Liver (tissue), 9 donors: Measurements from ENCODE around the gene SLIT3. TPM values are rescaled to one million over a fixed set of nuclear protein-coding genes. Genes with fewer than 3 reads are reported as not detected.

Experiments
- DNase-seq: peaks from one replicate; pipeline ENCODE4 v3.0.0-alpha.2; 2017; ENCODE audit warnings: low spot score
- H3K27ac ChIP-seq, 2 donors: one replicate each; pipeline ENCODE4 v1.7.0; 2013; ENCODE audit warnings: inconsistent platforms in 2 of 2, low read length in 2 of 2, control low read depth in 1 of 2, low read depth in 1 of 2, mild to moderate bottlenecking in 1 of 2
- H3K27me3 ChIP-seq, 4 donors: one replicate each; pipeline versions ENCODE4 v1.6.1 to v1.7.0; 2013; ENCODE audit warnings: low read length in 3 of 4, inconsistent platforms in 1 of 4, mild to moderate bottlenecking in 1 of 4, moderate library complexity in 1 of 4; ENCODE audit not compliant: control insufficient read depth in 4 of 4, insufficient read depth in 4 of 4
- H3K36me3 ChIP-seq, 4 donors: one replicate each; pipeline versions ENCODE4 v1.6.1 to v1.7.0; 2013; ENCODE audit warnings: low read length in 3 of 4, mild to moderate bottlenecking in 3 of 4, low read depth in 1 of 4, moderate library complexity in 1 of 4; ENCODE audit not compliant: control insufficient read depth in 4 of 4, insufficient read depth in 3 of 4
- H3K4me1 ChIP-seq, 4 donors: one replicate each; pipeline versions ENCODE4 v1.6.1 to v1.7.0; 2013; ENCODE audit warnings: low read length in 3 of 4, mild to moderate bottlenecking in 3 of 4, moderate library complexity in 1 of 4; ENCODE audit not compliant: control insufficient read depth in 4 of 4, insufficient read depth in 4 of 4
- H3K4me3 ChIP-seq, 3 donors: one replicate each; pipeline versions ENCODE4 v1.6.1 to v1.7.0; 2013; ENCODE audit warnings: low read length in 3 of 3, control low read depth in 1 of 3, low read depth in 1 of 3, mild to moderate bottlenecking in 1 of 3
- H3K9ac ChIP-seq, 2 donors: one replicate each; pipeline ENCODE4 v1.7.0; 2013; ENCODE audit warnings: low read length in 2 of 2, mild to moderate bottlenecking in 2 of 2, moderate library complexity in 2 of 2, control low read depth in 1 of 2, low read depth in 1 of 2
- H3K9me3 ChIP-seq, 4 donors: one replicate each; pipeline versions ENCODE4 v1.6.1 to v1.7.0; 2013; ENCODE audit warnings: low read length in 3 of 4; ENCODE audit not compliant: control insufficient read depth in 4 of 4
- CTCF ChIP-seq: fragments of 150-350 bp; IDR thresholded peaks from 2 replicates; pipeline ENCODE4 v1.5.1; 2017; ENCODE audit warnings: improper control_type of control experiment, low read depth, low read length; ENCODE audit not compliant: missing input control
- EGR1 ChIP-seq, 2 donors: IDR thresholded peaks; 2 replicates each; pipeline ENCODE4 v1.6.1; 2016 to 2018; ENCODE audit warnings: antibody characterized with exemption in 2 of 2, low read depth in 2 of 2
- FOXA1 ChIP-seq: IDR thresholded peaks from 2 replicates; pipeline ENCODE4 v1.6.1; 2016; ENCODE audit warnings: antibody characterized with exemption
- FOXA2 ChIP-seq: IDR thresholded peaks from 2 replicates; pipeline ENCODE4 v1.6.1; 2016; ENCODE audit warnings: antibody characterized with exemption
- GABPA ChIP-seq, 2 donors: IDR thresholded peaks in 1 of 2; conservative IDR thresholded peaks in 1 of 2; 2 replicates each; pipeline ENCODE4 v1.6.1; 2016; ENCODE audit warnings: antibody characterized with exemption in 2 of 2, mild to moderate bottlenecking in 1 of 2, moderate library complexity in 1 of 2
- HNF4A ChIP-seq, 2 donors: conservative IDR thresholded peaks; 2 replicates each; pipeline ENCODE4 v1.6.1; 2016; ENCODE audit warnings: antibody characterized with exemption in 2 of 2, mild to moderate bottlenecking in 2 of 2
- HNF4G ChIP-seq: IDR thresholded peaks from 2 replicates; pipeline ENCODE4 v1.6.1; 2016; ENCODE audit warnings: antibody characterized with exemption
- JUND ChIP-seq, 2 donors: IDR thresholded peaks; 2 replicates each; pipeline ENCODE4 v1.6.1; 2016; ENCODE audit warnings: antibody characterized with exemption in 2 of 2
- MAX ChIP-seq: IDR thresholded peaks from 2 replicates; pipeline ENCODE4 v1.6.1; 2016; ENCODE audit warnings: antibody characterized with exemption
- NR2F2 ChIP-seq: IDR thresholded peaks from 2 replicates; pipeline ENCODE4 v1.6.1; 2016; ENCODE audit warnings: antibody characterized with exemption
- RAD21 ChIP-seq, 2 donors: IDR thresholded peaks; 2 replicates each; pipeline ENCODE4 v1.6.1; 2016; ENCODE audit warnings: antibody characterized with exemption in 2 of 2, mild to moderate bottlenecking in 2 of 2
- REST ChIP-seq: IDR thresholded peaks from 2 replicates; pipeline ENCODE4 v1.6.1; 2016; ENCODE audit warnings: antibody characterized with exemption, mild to moderate bottlenecking
- RXRA ChIP-seq, 2 donors: IDR thresholded peaks; 2 replicates each; pipeline ENCODE4 v1.6.1; 2017 to 2018; ENCODE audit warnings: antibody characterized with exemption in 2 of 2, mild to moderate bottlenecking in 1 of 2
- SP1 ChIP-seq: IDR thresholded peaks from 2 replicates; pipeline ENCODE4 v1.6.1; 2018; ENCODE audit warnings: antibody characterized with exemption, mild to moderate bottlenecking
- TAF1 ChIP-seq: conservative IDR thresholded peaks from 2 replicates; pipeline ENCODE4 v1.6.1; 2016; ENCODE audit warnings: antibody characterized with exemption, mild to moderate bottlenecking
- YY1 ChIP-seq: IDR thresholded peaks from 2 replicates; pipeline ENCODE4 v1.6.1; 2016; ENCODE audit warnings: antibody characterized with exemption, mild to moderate bottlenecking
- ZBTB33 ChIP-seq: IDR thresholded peaks from 2 replicates; pipeline ENCODE4 v1.6.1; 2016; ENCODE audit warnings: antibody characterized with exemption
- WGBS: extraction: QIAGEN DNeasy Blood & Tissue Kit; methylation state at CpG from one replicate; pipeline ENCODE4 v1.1.7; 2013; 5-methylcytosine and 5-hydroxymethylcytosine counted together
- polyA plus RNA-seq, 2 donors: library from polyadenylated mRNA; stranded (reverse) in 1 of 2; unstranded in 1 of 2; fragments of 200-250 nt in 1 of 2; fragments of >200 nt in 1 of 2; fragmentation: Nextera tagmentation in 1 of 2; extraction: Ambion mirVana in 1 of 2; gene quantifications; one replicate each; pipeline versions ENCODE4 v1.2.1 to v1.2.3, GENCODE V29; 2013 to 2015
- total RNA-seq, 2 donors: library from RNA; depleted of rRNA; stranded (reverse); fragments of >200 nt; gene quantifications; one replicate each; pipeline ENCODE4 v1.2.3, GENCODE V29; 2014
- TF ChIP-seq, protein P1 (sequence below): IDR thresholded peaks from 2 replicates; pipeline ENCODE4 v1.6.1; 2016; ENCODE audit warnings: antibody characterized with exemption
- donor health status: healthy.
- donor health status: healthy.
- donor health status: healthy.
- donor health status: healthy.
- donor health status: healthy.

The SLIT3 gene
- total and polyA plus RNA-seq, 4 donors: 0.61 to 1.3 (median 0.91) TPM

DNA sequence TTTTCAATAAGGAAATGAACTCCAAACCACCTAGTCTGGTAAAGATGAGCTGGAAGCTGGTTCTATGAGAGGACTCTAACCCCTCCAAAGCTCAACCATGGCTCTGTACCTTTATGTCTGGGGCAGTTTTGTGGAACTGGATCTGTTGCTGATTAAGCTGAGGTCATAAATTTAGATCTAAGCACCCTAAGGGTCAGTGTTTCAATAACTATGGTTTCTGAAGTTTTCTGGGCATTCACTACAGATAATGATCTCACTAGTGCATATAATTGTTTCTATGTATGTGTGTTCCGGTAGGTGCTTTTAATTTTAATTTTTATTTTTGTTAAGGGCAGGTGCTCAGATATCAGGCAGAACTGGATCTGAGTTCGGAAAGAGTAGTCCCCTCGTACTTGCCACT is 463.1 kb downstream of the SLIT3 start:
- DNase-seq: no peak
- 70% methylated on average over 3 of the region's 3 CpGs for WGBS
- Histone ChIP-seq H3K9me3 (no peaks in the 10 kb centered on the region), H3K36me3 (no peaks in the 10 kb centered on the region), H3K27ac (no peak overlapping the region), H3K4me1 (no peaks in the 10 kb centered on the region), H3K27me3 (peaks cover 0 to 6% (median 0%) of the 10 kb centered on the region in 4 donors), H3K9ac (no peak overlapping the region), H3K4me3 (no peak overlapping the region)
- TF ChIP-seq REST (no peak), TAF1 (no peak), JUND (IDR thresholded peaks at IDR 0.05) (no peak), FOXA2 (no peak), RXRA (IDR thresholded peaks at IDR 0.05) (no peak), EGR1 (IDR thresholded peaks at IDR 0.05; ENCODE audit: low read depth in 2 of 2) (no peak), HNF4G (no peak), NR2F2 (no peak), SP1 (no peak), MAX (no peak), HNF4A (conservative IDR thresholded peaks at IDR 0.05) (no peak), YY1 (no peak), RAD21 (IDR thresholded peaks at IDR 0.05) (no peak), CTCF (no peak), ZBTB33 (no peak), GABPA (IDR thresholded peaks at IDR 0.05 in 1 of 2, conservative IDR thresholded peaks at IDR 0.05 in 1 of 2) (no peak), FOXA1 (no peak)
- TF ChIP-seq, protein P1, sequence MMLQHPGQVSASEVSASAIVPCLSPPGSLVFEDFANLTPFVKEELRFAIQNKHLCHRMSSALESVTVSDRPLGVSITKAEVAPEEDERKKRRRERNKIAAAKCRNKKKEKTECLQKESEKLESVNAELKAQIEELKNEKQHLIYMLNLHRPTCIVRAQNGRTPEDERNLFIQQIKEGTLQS: no peak
